ENCODE data around the gene ASB18.

DNA sequence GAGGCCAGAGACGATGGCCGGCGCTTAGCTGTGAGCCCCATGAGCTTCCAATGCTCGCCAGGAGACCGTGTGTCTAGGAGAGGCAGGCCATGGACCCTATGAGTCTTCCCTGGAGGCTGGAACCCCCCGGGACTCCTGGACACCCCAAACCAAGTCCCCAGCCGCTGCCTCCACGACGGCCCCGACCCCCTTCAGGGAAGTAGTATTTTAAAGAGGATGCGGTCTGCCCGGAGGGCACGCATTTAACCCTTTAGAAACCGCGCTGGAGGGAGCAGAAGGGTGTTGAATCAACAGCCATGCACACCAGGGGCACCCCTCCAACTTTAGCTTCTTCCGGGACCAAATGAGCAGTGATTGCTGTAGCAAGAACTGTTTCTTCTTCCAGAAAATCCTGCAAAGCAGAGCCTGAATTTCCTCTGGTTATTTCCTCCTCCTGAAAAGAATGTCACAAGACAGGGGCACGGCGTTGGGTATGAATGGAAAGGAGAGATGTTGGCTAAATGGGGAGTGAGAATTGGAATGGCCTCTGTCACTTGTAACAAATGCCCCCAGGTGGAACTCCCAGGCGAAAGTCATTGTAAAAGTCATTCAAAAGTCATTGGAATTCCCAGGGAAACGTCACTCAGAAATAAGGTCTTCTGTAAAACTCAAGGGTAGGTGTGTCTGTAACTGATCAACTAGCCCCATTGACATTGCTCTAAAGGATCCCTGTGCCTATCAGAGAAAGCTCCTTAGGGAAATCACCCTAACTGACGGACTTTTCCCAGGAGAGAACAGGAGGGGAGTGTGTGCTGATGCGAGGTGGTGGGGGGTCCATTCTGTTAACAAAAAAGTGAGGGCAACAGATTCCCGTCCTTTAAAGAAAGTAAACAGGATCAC lies 90.2 kb downstream of the ASB18 start:
- TF ChIP-seq, protein P1, sequence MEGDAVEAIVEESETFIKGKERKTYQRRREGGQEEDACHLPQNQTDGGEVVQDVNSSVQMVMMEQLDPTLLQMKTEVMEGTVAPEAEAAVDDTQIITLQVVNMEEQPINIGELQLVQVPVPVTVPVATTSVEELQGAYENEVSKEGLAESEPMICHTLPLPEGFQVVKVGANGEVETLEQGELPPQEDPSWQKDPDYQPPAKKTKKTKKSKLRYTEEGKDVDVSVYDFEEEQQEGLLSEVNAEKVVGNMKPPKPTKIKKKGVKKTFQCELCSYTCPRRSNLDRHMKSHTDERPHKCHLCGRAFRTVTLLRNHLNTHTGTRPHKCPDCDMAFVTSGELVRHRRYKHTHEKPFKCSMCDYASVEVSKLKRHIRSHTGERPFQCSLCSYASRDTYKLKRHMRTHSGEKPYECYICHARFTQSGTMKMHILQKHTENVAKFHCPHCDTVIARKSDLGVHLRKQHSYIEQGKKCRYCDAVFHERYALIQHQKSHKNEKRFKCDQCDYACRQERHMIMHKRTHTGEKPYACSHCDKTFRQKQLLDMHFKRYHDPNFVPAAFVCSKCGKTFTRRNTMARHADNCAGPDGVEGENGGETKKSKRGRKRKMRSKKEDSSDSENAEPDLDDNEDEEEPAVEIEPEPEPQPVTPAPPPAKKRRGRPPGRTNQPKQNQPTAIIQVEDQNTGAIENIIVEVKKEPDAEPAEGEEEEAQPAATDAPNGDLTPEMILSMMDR (IDR thresholded peaks at IDR 0.05; ENCODE audit: low read length) = no peak
- TF ChIP-seq EZH2 (IDR thresholded peaks at IDR 0.05; ENCODE audit: borderline replicate concordance, low read length) = no peak

Measured in OCI-LY1 (cell line).